Fibroblast of lung (primary cell): Measurements from ENCODE around the gene PRKAG2.

Experiments used
- EZH2 ChIP-seq: IDR thresholded peaks from 2 replicates; pipeline ENCODE4 v1.5.1; 2012; ENCODE audit warnings: low read length, control low read depth, mild to moderate bottlenecking; ENCODE audit errors: missing control alignments
- TF ChIP-seq, protein P1 (sequence below), 2 donors: IDR thresholded peaks in 1 of 2; conservative IDR thresholded peaks in 1 of 2; 1 replicate in 1 of 2; 2 replicates in 1 of 2; pipeline ENCODE4 v1.5.1; 2011 to 2012; ENCODE audit warnings: low read length in 2 of 2, control low read depth in 1 of 2, inconsistent platforms in 1 of 2, low read depth in 1 of 2, mild to moderate bottlenecking in 1 of 2

DNA sequence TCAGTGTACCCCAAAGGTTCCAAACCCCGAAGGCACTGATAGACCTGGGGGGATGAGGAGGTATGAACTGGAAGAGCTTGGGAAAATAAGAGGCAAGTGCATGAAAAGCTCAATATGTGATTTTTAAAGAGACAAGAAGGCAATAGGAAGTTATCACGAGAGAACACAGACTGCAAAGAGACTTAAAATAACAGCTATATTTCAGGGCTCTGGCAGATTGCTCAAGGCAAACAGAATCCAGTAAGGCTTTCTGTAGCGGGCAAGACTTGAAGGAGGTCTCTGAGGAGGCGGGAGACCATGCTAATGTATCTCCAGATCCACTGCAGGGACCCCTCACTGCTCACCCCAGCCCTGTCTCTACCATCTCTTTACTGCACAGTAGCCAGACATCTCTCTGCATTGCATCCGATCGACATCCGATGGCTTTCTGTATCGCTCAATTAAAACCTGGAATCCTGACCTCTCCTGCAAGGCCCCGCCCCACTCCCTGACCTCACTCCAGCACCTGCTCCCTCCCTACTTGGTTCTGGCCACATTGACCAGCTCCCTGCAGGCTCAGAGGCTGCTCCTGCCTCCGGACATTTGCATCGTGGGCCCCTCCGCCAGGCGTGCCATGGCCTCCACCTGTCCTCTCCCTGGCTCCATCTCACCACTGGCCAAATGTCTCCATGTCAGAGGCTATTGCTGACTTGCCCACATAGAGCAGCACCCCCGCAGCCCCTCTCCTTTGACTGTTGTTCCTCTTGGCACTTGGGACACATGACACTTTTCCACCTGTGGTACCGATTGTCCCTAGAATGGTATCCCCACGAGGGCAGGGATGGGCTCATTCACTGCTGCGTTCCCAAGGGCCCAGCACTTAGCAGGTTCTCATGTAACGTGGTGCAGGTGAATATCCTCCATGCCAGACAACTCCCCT lies 118.0 kb downstream of the PRKAG2 start:
- TF ChIP-seq, protein P1, sequence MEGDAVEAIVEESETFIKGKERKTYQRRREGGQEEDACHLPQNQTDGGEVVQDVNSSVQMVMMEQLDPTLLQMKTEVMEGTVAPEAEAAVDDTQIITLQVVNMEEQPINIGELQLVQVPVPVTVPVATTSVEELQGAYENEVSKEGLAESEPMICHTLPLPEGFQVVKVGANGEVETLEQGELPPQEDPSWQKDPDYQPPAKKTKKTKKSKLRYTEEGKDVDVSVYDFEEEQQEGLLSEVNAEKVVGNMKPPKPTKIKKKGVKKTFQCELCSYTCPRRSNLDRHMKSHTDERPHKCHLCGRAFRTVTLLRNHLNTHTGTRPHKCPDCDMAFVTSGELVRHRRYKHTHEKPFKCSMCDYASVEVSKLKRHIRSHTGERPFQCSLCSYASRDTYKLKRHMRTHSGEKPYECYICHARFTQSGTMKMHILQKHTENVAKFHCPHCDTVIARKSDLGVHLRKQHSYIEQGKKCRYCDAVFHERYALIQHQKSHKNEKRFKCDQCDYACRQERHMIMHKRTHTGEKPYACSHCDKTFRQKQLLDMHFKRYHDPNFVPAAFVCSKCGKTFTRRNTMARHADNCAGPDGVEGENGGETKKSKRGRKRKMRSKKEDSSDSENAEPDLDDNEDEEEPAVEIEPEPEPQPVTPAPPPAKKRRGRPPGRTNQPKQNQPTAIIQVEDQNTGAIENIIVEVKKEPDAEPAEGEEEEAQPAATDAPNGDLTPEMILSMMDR (conservative IDR thresholded peaks at IDR 0.05 in 1 of 2, IDR thresholded peaks at IDR 0.05 in 1 of 2; ENCODE audit: low read depth in 1 of 2, low read length in 2 of 2): no peak
- TF ChIP-seq EZH2: no peak
